ENCODE measurements around the gene THEM4. TPM values are rescaled to one million over a fixed set of nuclear protein-coding genes. Genes with fewer than 3 reads are reported as not detected.

THEM4 gene
- total and polyA plus RNA-seq, 8 donors, result 6.1 to 27.8 (median 8.4) TPM

- DNase-seq (no peak), FAIRE-seq (no peak), ATAC-seq (no peak)
- intact Hi-C loops (cut with DNase I), result no loop called here
- H3K4me3 ChIP-seq, result no peak overlapping the region
- peaks cover 0 to 5% (median 0%) of the 10 kb centered on the region in 3 donors for H3K4me1 ChIP-seq
- no peaks in the 10 kb centered on the region for H3K36me3 ChIP-seq
- no peak for TF ChIP-seq CTCF (IDR thresholded peaks at IDR 0.05)
- H3K27me3 ChIP-seq, result no peaks in the 10 kb centered on the region
- 52 to 58% methylated on average over 3 of the region's 3 CpGs for WGBS, 2 donors
- H3K9me3 ChIP-seq, result no peaks in the 10 kb centered on the region
- H3K27ac ChIP-seq, result no peak overlapping the region
Observed at GRCh38 chr1:151849126-151849525, 60.2 kb downstream of the THEM4 start.

DNA sequence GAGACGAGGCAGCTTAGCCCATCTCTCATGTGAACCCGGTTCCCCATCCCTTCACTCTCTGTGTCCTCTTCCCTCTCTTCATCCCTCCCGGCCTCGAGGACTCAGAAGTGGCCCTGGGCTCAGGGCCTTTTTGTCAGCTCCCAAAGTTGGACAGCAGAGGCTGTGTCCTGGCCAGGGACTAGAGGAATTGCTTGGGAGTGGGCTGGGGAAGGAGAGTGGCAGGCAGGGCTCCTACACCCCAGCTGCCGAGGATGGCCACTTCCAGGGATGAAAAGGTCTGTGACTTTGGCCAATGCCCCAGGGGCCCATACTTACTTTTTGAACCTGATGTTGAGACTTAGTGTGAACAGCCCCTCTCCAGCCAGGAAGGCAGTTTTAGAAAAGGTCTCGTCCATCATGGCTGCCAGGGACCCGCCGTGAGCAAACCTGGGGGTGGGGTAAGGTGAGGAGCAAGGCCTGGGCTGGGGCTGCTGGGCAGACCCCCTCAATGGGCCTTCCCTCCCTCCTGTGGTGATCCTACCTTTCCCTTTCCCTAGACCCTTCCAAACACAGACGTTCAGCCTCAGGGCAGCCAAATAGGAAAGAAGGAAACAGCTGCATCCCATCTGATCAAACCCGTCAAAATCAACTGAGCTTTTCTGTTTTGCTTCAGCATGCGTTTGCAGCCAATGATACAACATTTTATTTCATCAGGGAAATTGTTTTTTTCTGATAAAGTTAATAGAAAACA lies 61.3 kb downstream of the THEM4 start:
- Histone ChIP-seq H3K4me1 (peaks cover 0 to 5% (median 0%) of the 10 kb centered on the region in 3 donors), H3K27me3 (no peaks in the 10 kb centered on the region), H3K27ac (no peak overlapping the region), H3K36me3 (no peaks in the 10 kb centered on the region), H3K4me3 (no peak overlapping the region), H3K9me3 (no peaks in the 10 kb centered on the region)
- no peak for ATAC-seq
- no peak for DNase-seq
- 65 to 74% methylated on average over 11 of the region's 11 CpGs for WGBS, 2 donors
- FAIRE-seq, result no peak
- TF ChIP-seq CTCF (IDR thresholded peaks at IDR 0.05), result no peak
- intact Hi-C loops (cut with DNase I), result no loop called here

DNA sequence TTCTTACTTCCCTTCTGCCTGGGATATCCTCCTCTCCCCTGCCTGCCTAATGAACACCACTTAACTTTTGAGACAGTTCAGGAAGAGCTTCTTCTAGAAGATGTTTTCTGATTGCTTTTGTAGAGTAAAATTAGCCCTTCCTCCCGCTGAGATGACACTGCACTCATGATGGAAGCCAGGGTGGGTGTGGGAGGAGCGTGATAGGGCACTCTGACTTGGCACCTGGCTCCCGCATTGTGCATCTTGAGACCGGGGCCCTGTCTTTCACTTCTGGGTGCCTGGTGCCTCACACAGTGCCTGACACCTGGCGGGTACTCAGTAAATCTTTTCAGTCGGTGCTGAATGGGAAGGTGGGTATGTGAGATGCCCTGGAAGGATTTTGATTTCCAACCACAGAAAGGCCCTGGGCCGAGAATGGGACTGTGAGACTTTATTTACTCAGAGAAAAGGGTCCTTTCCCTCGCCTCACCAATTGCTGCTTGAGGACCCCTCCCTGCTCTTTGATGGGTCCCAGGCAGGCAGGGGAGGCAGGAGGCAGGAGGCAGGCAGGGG lies 62.5 kb downstream of the THEM4 start:
- Histone ChIP-seq H3K9me3 (no peaks in the 10 kb centered on the region), H3K4me1 (peaks cover 0 to 5% (median 0%) of the 10 kb centered on the region in 3 donors), H3K4me3 (no peak overlapping the region), H3K36me3 (no peaks in the 10 kb centered on the region), H3K27me3 (no peaks in the 10 kb centered on the region), H3K27ac (no peak overlapping the region)
- WGBS, 2 donors, result 88 to 89% methylated on average over 8 of the region's 8 CpGs
- no peak for ATAC-seq
- FAIRE-seq, result no peak
- intact Hi-C loops (cut with DNase I), result no loop called here
- TF ChIP-seq CTCF (IDR thresholded peaks at IDR 0.05), result no peak
- no peak for DNase-seq

DNA sequence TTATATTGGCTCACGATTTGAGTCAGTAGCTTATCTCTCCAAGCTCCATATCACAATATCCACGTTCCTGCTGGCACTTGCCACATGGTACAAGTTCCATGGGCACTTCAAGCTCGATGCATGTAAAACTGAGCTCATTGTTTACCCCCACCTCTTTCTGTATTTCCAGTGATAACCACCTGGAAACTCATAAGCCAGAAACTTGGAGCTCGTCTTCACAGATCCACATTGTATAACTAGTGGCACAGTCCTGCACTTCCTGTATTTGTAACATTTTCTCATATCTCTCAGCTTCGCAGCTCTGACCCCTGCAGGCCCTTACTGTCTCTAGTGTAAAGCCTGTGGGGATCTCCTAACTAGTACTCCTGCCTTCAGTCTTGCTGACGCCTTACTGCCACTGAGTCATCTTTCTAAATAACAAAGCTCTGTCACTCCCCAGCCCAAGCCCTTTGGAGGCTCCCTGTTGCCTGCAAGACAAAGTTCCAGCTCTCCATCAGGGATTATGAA lies 63.2 kb downstream of the THEM4 start:
- H3K27me3 ChIP-seq, result no peaks in the 10 kb centered on the region
- ATAC-seq (peak; percentile 60 to 82 (median 72)), DNase-seq (no peak), FAIRE-seq (no peak)
- H3K4me3 ChIP-seq, result no peak overlapping the region
- H3K27ac ChIP-seq, result peak overlapping the region in 1 of 4 donors; percentile 16
- TF ChIP-seq CTCF (IDR thresholded peaks at IDR 0.05), result no peak
- H3K9me3 ChIP-seq, result no peaks in the 10 kb centered on the region
- peaks cover 0 to 6% (median 5%) of the 10 kb centered on the region in 3 donors for H3K4me1 ChIP-seq
- intact Hi-C loops (cut with DNase I), result no loop called here
- WGBS, 2 donors, result 17 to 18% methylated on average over 6 of the region's 6 CpGs
- H3K36me3 ChIP-seq, result no peaks in the 10 kb centered on the region

GRCh38 chr1:151843398-151843797 lies 65.9 kb downstream of the THEM4 start:
- no peak overlapping the region for H3K4me3 ChIP-seq
- H3K4me1 ChIP-seq, result peaks cover 12 to 21% (median 17%) of the 10 kb centered on the region in 3 donors
- DNase-seq (no peak), ATAC-seq (no peak), FAIRE-seq (no peak)
- no peaks in the 10 kb centered on the region for H3K9me3 ChIP-seq
- intact Hi-C loops (cut with DNase I), result no loop called here
- no peaks in the 10 kb centered on the region for H3K36me3 ChIP-seq
- H3K27ac ChIP-seq, result no peak overlapping the region
- WGBS, 2 donors, result 82 to 86% methylated on average over 2 of the region's 2 CpGs
- TF ChIP-seq CTCF (IDR thresholded peaks at IDR 0.05), result no peak
- no peaks in the 10 kb centered on the region for H3K27me3 ChIP-seq
